Vagina (tissue), 2 donors: ENCODE measurements around the gene LTBR.

Experiments
- CTCF ChIP-seq, 3 experiments: fragments of 450-650 bp in 2 of 3; fragments of 200-600 bp in 1 of 3; sonication (generic) in 1 of 3; IDR thresholded peaks; one replicate each; pipeline ENCODE4 v1.5.1; 2017 to 2019; ENCODE audit warnings: antibody characterized with exemption in 3 of 3, mild to moderate bottlenecking in 2 of 3, moderate library complexity in 2 of 3
- POLR2A ChIP-seq, 2 donors: fragments of 450-650 bp; IDR thresholded peaks; one replicate each; pipeline ENCODE4 v1.6.1; 2017; ENCODE audit warnings: antibody characterized with exemption in 2 of 2, mild to moderate bottlenecking in 2 of 2, moderate library complexity in 2 of 2

- TF ChIP-seq CTCF (IDR thresholded peaks at IDR 0.05) (no peak), POLR2A (IDR thresholded peaks at IDR 0.05) (no peak)
Observed at GRCh38 chr12:6346942-6347341, 37.0 kb upstream of the LTBR start.
